ENCODE measurements around the gene IFRD2. TPM values are rescaled to one million over a fixed set of nuclear protein-coding genes. Genes with fewer than 3 reads are reported as not detected.

IFRD2 gene
- total and polyA plus RNA-seq, 2 of the 13 experiments (the other 11 are each of a cell fraction or from before 2014, with no cell fraction given) = 32.8 to 96.1 TPM

GRCh38 chr3:50269977-50270413 lies 22.2 kb downstream of the IFRD2 start:
- H4K20me1 ChIP-seq (ENCODE audit: insufficient read depth, low read length) = no peaks in the 10 kb centered on the region; the same call in 1 of the 2 replicates
- no peaks in the 10 kb centered on the region; a peak in 1 of 5 replicates for H3K27me3 ChIP-seq (ENCODE audit: control insufficient read depth in 1 of 2, insufficient read depth in 2 of 2, low read length in 2 of 2)
- peak overlapping the region; percentile 98 for H3K4me2 ChIP-seq (ENCODE audit: low read depth, low read length)
- BruUV-seq (replicated peaks) = no TSS peak
- in situ Hi-C loops (cut with HindIII; ENCODE audit: extremely low pct_ligation_motif_present, low pct_unique_long_range_greater_than_20kb) = loop anchor here (5.0 to 10.0 kb wide), 2 partner anchors 43 to 75 kb away; partner anchors contain the start of gene GNAT1
- POLR2A ChIA-PET = interaction anchor here (1.0 to 5.5 kb wide), 13 partner anchors 9 to 74 kb away, joined by 3 to 155 read pairs (median 11); partner anchors contain the start of genes GNAI2, HYAL2, HYAL3 and LSMEM2
- 6% methylated on average over 5 of the region's 8 CpGs for WGBS (ENCODE audit: low lambda C conversion rate)
- no peak overlapping the region for H2AFZ ChIP-seq (ENCODE audit: low read length)
- DNase-seq (ENCODE audit: low spot score) = no peak
- H3K4me1 ChIP-seq (ENCODE audit: insufficient read depth, low read length) = peaks cover 84% of the 10 kb centered on the region
- no peaks in the 10 kb centered on the region for H3K9me3 ChIP-seq (ENCODE audit: low read length)
- ATAC-seq = no peak
- intact Hi-C loops (cut with micrococcal nuclease; ENCODE audit: unreplicated experiment) = loop anchor here (5.0 kb wide), 2 partner anchors 43 to 78 kb away; partner anchors contain the start of gene GNAT1
- CTCF ChIA-PET (ENCODE audit: low intra/inter-chr PET ratio, low total read pairs) = interaction anchor here (1.2 to 6.4 kb wide), 2 partner anchors 9 to 43 kb away, joined by 3 to 63 read pairs; no protein-coding TSS in a partner anchor
- H3K36me3 ChIP-seq (replicated peaks in 1 of 2; ENCODE audit: control insufficient read depth in 1 of 2, insufficient read depth in 2 of 2, low read length in 2 of 2) = peaks cover 4 to 13% of the 10 kb centered on the region in 2 experiments
- peak overlapping the region; percentile 88 for H3K27ac ChIP-seq (ENCODE audit: extremely low read length, insufficient read depth, low read length)
- H3K4me3 ChIP-seq (replicated peaks in 1 of 3; ENCODE audit: insufficient read depth in 1 of 3, low read depth in 2 of 3, low read length in 3 of 3) = peak overlapping the region; percentile 71 to 88 (median 83)
- peak overlapping the region; percentile 94 for H3K9ac ChIP-seq (ENCODE audit: insufficient read depth, low read depth, low read length)
- H3K79me2 ChIP-seq (ENCODE audit: insufficient read depth, low read length) = peaks cover 33% of the 10 kb centered on the region
- FAIRE-seq = no peak
- no peak for TF ChIP-seq CCDC6 (CRISPR knock-in tag; IDR thresholded peaks at IDR 0.05)
- peak; percentile 44; the same call in 1 of the 2 replicates for TF ChIP-seq ZNF704 (CRISPR knock-in tag; IDR thresholded peaks at IDR 0.05; ENCODE audit: borderline replicate concordance)
- no peak for TF ChIP-seq CREBL2 (CRISPR knock-in tag; IDR thresholded peaks at IDR 0.05; ENCODE audit: borderline replicate concordance)
- no peak for TF ChIP-seq NFRKB (IDR thresholded peaks at IDR 0.05)
- TF ChIP-seq ZSCAN22 (CRISPR knock-in tag; IDR thresholded peaks at IDR 0.05) = no peak
- TF ChIP-seq TFDP1 (CRISPR knock-in tag; IDR thresholded peaks at IDR 0.05; ENCODE audit: borderline replicate concordance) = 0 out of 2 replicates have a peak, but pooled peaks have one; percentile 4
- TF ChIP-seq BRCA1 (CRISPR knock-in tag; IDR thresholded peaks at IDR 0.05) = no peak
- no peak for TF ChIP-seq ZNF841 (CRISPR knock-in tag; IDR thresholded peaks at IDR 0.05; ENCODE audit: borderline replicate concordance)
- TF ChIP-seq NFAT5 (CRISPR knock-in tag; IDR thresholded peaks at IDR 0.05) = no peak
- no peak for TF ChIP-seq ETV5 (CRISPR knock-in tag; IDR thresholded peaks at IDR 0.05; ENCODE audit: borderline replicate concordance)
- TF ChIP-seq FUBP1 (CRISPR knock-in tag; IDR thresholded peaks at IDR 0.05; ENCODE audit: borderline replicate concordance) = no peak
- no peak for TF ChIP-seq ATF7 (IDR thresholded peaks at IDR 0.05)
- 0 out of 2 replicates have a peak, but pooled peaks have one; percentile 13 for TF ChIP-seq ATF7 (CRISPR knock-in tag; IDR thresholded peaks at IDR 0.05)
- peak; percentile 61; the same call in 1 of the 2 replicates for TF ChIP-seq ZNF558 (CRISPR knock-in tag; IDR thresholded peaks at IDR 0.05; ENCODE audit: borderline replicate concordance)

Data from HepG2 (cell line).